GM12875 (cell line): Measurements from ENCODE around the gene IL23R.

Experiments used
- H3K4me3 ChIP-seq: one replicate; pipeline ENCODE4 v1.5.1; 2011; ENCODE audit warnings: low read depth, low read length, control low read depth
- CTCF ChIP-seq: IDR thresholded peaks from 2 replicates; pipeline ENCODE4 v1.5.1; 2011; ENCODE audit warnings: low read depth, mild to moderate bottlenecking, control low read depth, inconsistent platforms, low read length, moderate library complexity, borderline replicate concordance; ENCODE audit not compliant: insufficient read depth

The IL23R gene

GRCh38 chr1:67166196-67166595, at the start of gene IL23R:
TSS of gene IL23R (plus strand) at chr1:67166454. CDS start at chr1:67168121, 1,667 bp downstream.
- no peak for TF ChIP-seq CTCF
- no peak within 1 kb of the TSS for H3K4me3 ChIP-seq

- H3K4me3 ChIP-seq, result no peak overlapping the region
- no peak for TF ChIP-seq CTCF
Observed at GRCh38 chr1:67118191-67118590, 48.1 kb upstream of the IL23R start.

- no peak for TF ChIP-seq CTCF
- H3K4me3 ChIP-seq, result no peak overlapping the region
Observed at GRCh38 chr1:67118646-67119045, 47.6 kb upstream of the IL23R start.

- TF ChIP-seq CTCF, result no peak
- no peak overlapping the region for H3K4me3 ChIP-seq
Observed at GRCh38 chr1:67120855-67121619, 45.2 kb upstream of the IL23R start.

GRCh38 chr1:67124455-67124854, 41.8 kb upstream of the IL23R start:
- no peak for TF ChIP-seq CTCF
- no peak overlapping the region for H3K4me3 ChIP-seq

- TF ChIP-seq CTCF, result no peak
Observed at GRCh38 chr1:67126111-67126746, 40.0 kb upstream of the IL23R start.

GRCh38 chr1:67126974-67127373, 39.3 kb upstream of the IL23R start:
- TF ChIP-seq CTCF, result no peak

More at GRCh38 chr1:67126111-67126746, 40.0 kb upstream of the IL23R start:
- no peak overlapping the region for H3K4me3 ChIP-seq

More at GRCh38 chr1:67126974-67127373, 39.3 kb upstream of the IL23R start:
- no peak overlapping the region for H3K4me3 ChIP-seq
